AML-193 (cell line): ENCODE measurements around the gene ELAVL1.
"Not testable (repeated sequence)": the region's sequence is repeated elsewhere in the genome, so short reads cannot be mapped to it uniquely, and the experiment has no call there.

ENCODE experiments used
- DNase-seq, 2 experiments: peaks; one replicate each; lab custom pipeline; 2025; lab: John Stamatoyannopoulos, UW

The ELAVL1 gene

DNA sequence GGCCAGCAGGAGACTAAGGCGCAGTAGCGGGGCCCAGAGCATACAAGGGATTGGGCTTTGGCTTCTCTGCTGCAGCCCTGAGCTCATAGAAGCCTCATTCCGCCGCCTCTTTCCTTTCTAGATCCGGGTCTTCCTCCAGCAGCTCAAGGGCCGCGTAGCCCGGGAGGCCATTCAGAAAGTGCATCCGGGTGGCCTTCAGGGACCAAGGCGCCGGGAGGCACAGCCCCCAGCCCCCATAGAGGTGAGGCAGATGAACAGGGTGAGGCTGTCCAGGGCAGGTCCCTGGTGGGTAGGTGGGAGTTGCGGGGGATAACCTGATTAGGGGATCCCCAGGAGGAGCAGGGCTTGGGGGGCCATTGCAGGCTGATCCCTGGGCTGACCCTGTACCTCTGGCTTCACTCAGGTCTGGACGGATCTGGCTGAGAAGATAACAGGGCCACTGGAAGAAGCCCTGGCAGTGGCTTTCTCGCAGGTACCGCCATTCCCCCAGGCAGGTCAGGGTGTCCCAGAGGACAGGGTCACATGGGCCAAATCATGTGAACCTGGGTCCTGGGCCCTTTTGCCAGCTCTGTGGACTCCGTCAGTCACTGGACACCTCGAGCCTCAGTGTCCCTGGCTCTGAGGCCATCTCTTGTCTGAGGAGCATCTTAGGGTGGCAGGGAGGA, 84.0 kb downstream of the ELAVL1 start:
- DNase-seq, result no peak

GRCh38 chr19:7920519-7921301, 84.7 kb downstream of the ELAVL1 start:
- DNase-seq, result peak; percentile 92 to 93

DNA sequence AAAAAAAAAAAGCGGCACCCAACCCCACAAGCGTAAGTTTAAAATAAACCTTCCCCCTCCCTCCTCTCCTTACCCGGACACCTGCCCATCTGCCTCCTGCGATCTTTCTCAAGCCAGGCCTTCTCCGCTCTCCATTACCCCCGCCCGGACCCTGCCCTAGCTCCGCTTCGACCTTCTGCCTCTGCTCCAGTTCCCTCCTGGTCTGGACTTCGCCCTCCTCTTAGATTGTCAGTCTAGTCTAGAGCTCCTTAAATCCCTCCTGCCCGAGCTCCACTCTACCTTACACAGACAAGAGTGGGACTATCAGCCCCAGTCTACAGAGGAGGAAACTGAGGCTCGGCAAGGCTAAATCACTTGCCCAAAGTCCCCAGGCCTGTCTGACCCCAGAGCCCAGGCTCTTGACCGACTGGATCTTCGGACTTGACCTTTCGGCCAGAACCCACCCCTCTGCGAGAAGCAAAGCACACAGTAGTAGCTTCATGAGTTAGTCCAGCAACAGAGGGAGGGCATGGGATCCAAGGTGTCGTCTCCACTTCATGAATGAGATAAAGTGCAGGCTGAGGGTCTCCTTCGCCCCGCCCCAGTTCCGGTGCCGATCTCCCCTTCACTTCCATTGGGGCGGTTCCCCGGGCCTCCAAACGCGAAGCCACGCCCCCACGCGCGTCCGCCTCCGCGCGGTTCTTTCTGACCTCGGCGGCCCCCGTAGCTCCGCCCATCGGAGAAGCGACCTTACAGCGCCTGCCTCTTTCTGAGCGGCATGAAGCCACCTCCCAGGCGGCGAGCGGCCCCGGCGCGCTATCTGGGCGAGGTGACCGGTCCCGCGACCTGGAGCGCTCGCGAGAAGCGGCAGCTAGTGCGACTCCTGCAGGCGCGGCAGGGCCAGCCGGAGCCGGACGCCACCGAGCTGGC, 85.6 kb downstream of the ELAVL1 start, which contains the start of gene SNAPC2:
SNAPC2 (plus strand) TSS at position 729 of the 909 bp plus-strand sequence; CDS start at position 758, 29 bp downstream.
- peak; percentile 85 to 86 for DNase-seq

- no peak for DNase-seq
Observed at GRCh38 chr19:7918615-7919421, 86.6 kb downstream of the ELAVL1 start.

DNA sequence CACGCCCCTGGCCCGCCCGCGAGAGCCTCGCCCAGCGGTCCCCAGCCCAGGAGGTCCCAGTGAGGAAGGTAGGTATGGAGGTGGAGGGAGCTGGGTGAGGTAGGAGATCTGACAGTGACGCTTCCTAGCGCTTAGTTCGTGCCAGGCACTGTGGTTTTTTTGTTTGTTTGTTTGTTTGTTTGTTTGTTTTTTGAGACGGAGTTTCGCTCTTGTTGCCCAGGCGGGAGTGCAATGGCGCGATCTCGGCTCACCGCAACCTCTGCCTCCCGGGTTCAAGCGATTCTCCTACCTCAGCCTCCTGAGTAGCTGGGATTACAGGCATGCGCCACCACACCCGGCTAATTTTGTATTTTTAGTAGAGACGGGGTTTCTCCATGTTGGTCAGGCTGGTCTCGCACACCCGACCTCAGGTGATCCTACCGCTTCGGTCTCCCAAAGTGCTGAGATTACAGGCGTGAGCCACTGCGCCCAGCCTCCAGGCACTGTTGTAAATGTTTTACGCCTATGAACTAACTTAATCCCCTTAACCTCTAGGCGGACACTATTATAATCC, 87.3 kb downstream of the ELAVL1 start:
- DNase-seq, result not testable (repeated sequence)

DNA sequence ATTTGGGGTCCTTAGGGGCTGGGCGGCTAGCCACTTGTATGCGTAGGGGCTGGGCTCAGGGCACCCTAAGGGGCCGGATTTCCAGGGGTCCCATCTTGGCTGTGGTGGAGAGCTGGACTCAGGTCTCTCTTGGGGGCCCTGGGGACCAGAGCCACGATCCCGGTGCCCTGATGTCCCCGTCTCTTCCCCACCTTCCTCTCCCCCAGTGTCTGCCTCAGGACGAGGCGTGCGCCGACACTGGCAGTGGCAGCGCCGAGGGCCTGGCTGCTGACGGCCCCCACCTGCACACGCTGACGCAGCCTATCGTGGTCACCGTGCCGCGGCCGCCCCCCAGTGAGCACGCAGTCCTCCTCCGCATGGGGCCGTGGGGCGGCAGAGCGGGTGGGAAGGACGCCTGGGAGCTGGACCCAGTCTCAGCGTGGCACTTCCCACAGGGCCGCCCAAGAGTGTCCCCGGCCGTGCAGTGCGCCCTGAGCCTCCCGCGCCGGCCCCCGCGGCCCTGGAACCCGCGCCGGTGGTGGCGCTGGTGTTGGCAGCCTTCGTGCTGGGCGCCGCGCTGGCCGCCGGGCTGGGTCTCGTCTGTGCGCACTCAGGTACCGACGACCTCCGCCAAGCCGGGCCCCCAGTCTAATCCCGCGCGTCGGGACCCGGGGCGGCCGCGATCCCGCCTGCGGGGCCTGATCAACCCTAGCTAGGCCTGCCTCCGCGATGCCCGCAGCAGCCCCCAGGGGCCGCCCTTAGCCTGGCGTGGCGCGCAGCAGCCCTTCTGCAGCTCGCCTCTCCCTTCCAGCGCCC, 88.0 kb downstream of the ELAVL1 start:
- peak in 1 of 2 experiments; percentile 42 for DNase-seq

GRCh38 chr19:7916955-7917266, 88.5 kb downstream of the ELAVL1 start:
- no peak for DNase-seq

DNA sequence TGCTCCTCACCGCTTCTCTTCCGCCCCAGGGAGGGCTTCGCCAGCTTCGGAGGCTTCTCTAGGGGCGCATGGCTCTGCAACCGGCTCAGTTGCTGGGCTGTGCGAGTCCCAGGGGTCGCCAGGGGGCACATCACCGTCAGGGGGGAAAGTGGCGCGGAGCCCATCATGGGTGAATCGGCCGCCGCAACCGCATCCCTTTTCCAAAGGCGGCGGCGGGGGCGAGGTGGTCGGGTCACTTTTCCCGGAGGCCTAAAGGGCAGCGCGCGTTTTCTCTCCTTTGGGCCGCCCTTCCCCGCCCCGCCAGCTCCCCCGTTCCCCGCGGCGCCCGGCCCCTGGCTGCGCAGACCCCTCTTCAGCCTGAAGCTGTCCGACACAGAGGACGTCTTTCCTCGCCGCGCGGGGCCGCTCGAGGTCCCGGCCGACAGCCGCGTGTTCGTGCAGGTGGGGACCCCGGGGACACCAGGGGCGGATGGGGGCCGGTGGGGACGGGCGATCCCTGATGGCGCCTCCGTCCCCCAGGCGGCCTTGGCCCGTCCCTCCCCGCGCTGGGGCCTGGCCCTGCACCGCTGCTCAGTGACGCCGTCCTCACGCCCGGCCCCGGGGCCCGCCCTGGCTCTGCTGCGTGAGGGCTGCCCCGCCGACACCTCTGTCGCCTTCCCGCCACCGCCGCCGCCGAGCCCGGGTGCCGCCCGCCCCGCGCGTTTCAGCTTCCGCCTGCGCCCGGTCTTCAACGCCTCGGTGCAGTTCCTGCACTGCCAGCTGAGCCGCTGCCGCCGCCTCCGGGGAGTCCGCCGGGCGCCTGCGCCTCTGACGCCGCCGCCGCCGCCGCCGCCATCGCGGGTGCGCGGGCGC, 89.1 kb downstream of the ELAVL1 start:
- DNase-seq, result no peak

GRCh38 chr19:7915250-7916102, 90.0 kb downstream of the ELAVL1 start:
- DNase-seq, result no peak

DNA sequence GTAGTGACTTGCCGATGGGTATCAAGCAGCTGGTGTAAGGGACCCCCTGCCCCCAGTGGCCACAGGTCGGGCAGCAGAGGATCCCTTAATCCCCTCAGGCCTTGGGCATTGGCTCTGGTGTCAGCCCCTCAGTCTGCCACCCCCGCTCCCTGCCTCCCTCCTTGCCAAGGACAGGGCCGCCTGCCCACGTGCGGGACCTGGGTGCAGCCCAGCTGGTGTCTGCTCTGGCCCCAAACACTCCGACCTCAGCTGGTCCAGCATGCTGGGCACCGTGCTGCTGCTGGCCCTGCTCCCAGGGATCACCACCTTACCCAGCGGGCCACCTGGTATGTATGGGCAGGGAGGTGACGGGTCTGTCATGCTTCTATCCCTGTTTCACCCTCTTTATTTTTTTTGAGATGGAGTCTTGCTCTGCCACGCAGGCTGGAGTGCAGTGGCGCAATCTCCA, 90.8 kb downstream of the ELAVL1 start, which contains the start of gene TGFBR3L:
TGFBR3L (plus strand) TSS at position 233 of the 448 bp plus-strand sequence.
- DNase-seq, result no peak

DNA sequence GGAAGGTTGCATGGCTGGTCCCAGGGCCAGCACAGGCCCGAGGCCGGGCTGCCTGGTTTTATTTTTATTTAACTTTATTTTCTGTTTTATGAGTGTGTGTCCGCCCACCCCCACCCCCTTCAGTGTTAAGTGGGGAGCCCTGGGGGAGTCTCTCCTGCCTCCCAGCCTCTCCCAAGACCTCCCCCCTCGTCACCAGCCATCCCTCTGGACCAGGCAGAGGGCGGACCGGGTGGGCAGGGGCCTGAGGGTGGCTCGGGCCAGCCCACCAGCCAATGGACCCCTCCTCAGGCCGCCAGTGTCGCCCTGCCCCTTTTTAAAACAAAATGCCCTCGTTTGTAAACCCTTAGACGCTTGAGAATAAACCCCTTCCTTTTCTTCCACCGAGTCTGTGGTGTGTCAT, 91.3 kb downstream of the ELAVL1 start:
- no peak for DNase-seq

DNA sequence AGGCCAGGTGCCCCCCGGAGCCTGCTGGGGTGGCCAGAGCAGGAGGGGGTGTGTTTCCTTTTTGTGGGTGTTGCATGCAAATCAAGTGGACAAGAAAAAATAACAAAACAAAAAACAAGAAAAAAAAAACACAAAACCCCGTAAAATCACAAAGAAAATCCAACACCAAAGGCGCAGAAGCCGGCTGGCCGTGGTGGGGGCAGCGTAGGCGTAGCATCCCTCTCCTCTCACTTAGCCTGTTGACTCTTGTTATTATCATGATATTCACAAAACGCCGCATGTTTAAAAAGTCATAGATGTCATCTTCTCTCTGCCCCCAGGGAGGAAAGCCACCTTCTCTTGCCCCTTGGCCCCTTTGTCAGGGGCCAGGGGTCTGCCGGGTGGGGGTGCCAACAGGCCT, 91.8 kb downstream of the ELAVL1 start:
- no peak for DNase-seq

DNA sequence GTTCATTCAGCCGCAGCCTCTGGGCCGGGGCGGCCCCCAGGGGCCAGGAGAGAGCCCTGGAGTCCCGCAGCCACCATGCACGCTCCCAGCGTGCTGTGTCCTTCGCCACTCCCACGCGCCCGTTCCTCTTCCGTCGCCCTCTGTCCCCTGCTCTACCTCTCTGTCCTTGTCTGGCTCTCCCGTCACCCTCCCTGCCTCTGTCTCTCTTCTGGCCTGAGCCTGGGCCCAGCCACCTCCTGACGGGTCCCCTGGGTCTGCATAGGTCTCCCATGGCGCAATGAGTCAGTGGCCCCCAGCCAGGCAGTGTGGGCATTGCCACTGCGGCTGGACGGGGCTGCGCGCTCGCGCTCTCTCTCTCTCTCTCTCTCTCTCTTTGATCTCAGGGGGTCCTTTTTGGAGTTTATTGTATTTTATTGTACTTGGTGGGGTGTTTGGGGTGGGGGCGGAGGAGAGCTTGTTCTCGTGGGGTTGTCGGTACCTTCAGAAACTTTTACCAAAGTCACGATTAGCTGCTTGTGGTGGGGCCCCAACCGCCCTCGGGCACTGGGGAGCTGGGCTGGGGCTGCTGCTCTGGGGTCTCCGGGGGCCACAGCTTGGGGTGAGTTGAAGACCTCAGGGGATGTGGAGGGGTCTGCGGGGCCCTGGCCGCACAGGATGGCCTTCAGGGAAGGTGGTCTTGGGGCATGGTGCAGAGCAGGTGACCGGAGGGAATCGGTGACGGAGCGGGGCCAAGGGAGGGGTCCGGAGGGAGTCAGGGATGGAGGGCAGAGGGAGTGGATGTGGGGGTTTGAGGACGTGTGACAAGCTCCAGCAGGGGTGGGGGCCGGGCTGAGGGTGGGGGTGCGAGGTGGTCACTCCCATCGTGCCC, 92.5 kb downstream of the ELAVL1 start:
- DNase-seq, result no peak

DNA sequence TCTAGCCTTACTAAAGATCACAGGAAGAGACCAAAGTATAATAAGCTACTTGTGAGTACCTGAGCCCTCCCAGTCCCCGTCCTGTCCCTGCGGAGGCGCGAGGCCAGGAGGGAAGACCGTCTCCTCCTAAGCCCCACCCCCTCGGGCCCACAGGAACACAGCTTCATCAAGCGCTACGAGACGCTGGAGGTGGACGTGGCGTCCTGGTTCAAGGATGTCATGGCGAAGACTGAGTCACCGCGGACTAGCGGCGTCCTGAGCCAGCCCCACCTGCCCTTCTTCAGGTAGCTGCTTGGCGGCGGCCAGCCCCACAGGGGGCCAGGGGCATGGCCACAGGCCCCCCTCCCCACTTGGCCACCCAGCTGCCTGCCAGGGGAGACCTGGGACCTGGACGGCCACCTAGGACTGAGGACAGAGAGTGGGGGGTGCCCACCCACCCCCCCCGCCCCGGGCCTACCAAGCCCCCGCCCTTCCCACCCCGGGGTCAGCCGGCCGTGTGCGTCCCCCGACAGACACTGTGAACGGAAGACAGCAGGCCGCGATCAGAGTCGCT, 93.2 kb downstream of the ELAVL1 start:
- no peak for DNase-seq

DNA sequence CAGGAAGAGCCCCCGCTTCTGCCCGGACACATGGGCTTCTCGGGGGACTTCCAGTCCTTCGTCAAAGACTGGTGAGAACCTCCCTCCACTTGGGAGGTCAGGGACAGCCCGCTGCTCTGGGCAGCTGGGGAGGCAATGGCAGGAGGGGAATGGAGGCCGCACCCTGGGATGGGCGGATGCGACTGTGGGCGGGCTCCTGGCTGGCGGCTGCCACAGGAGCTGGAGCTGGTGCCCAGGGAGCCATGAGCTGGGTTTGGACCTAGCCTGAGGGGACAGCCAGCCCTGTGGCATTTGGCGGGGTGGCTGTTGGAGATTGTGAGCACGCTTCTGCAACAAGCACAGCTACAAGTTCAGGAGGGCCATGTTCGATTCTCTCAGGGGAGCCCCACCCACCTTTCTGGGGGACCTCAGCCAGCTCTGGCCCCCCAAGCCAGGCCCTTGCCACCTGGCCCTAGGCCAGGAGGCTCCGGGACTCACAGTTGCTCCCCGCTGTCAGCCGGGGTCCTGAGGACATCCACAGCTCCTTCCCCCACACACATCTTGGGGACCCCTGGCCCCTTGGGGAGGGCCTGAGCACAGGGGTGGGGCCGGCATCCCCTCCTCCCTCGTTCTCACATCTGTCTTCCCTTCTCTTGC, 93.8 kb downstream of the ELAVL1 start:
- DNase-seq, result no peak

- no peak for DNase-seq
Observed at GRCh38 chr19:7910321-7911161, 94.9 kb downstream of the ELAVL1 start.
